22Rv1 (cell line): ENCODE results near the gene ZNF442.
"Not testable (repeated sequence)": the region's sequence is repeated elsewhere in the genome, so short reads cannot be mapped to it uniquely, and the experiment has no call there.

Experiments
- H3K27ac ChIP-seq: fragments of 450-650 bp; 2 replicates; pipeline ENCODE4 v1.5.1; 2017
- ZFX ChIP-seq: fragments of 450-650 bp; IDR thresholded peaks from 2 replicates; pipeline ENCODE4 v1.6.1; 2017; ENCODE audit warnings: antibody characterized with exemption, borderline replicate concordance
- TF ChIP-seq, protein P1 (sequence below): fragments of 450-650 bp; IDR thresholded peaks from 2 replicates; pipeline ENCODE4 v1.5.1; 2017; ENCODE audit warnings: mild to moderate bottlenecking

ZNF442 gene

GRCh38 chr19:12365236-12366162 is at the start of gene ZNF442:
Gene ZNF442 (minus strand): TSS chr19:12365683. CDS start chr19:12363631, 2,052 bp downstream.
- peak within 1 kb of the TSS; percentile 52 for H3K27ac ChIP-seq

DNA sequence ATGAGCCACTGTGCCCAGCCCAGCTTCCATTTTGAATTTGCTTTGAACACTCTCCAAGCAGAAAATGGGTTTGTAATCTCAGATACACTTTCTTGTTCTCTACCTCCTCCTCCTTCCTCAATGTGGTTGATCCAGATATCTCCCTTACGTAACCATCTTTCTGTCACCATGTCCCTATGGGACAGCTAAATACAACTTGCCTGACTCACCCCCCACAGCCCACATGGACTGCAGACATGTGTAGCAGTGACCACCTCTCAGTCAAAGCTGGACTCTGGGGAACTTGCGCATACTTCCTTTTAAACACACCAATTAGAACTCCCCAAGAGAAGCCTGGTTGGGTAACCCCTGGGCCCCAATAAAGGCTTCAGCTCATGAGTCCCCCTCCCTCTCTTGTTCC is 46.4 kb upstream of the ZNF442 start:
- no peak overlapping the region for H3K27ac ChIP-seq
- TF ChIP-seq, protein P1, sequence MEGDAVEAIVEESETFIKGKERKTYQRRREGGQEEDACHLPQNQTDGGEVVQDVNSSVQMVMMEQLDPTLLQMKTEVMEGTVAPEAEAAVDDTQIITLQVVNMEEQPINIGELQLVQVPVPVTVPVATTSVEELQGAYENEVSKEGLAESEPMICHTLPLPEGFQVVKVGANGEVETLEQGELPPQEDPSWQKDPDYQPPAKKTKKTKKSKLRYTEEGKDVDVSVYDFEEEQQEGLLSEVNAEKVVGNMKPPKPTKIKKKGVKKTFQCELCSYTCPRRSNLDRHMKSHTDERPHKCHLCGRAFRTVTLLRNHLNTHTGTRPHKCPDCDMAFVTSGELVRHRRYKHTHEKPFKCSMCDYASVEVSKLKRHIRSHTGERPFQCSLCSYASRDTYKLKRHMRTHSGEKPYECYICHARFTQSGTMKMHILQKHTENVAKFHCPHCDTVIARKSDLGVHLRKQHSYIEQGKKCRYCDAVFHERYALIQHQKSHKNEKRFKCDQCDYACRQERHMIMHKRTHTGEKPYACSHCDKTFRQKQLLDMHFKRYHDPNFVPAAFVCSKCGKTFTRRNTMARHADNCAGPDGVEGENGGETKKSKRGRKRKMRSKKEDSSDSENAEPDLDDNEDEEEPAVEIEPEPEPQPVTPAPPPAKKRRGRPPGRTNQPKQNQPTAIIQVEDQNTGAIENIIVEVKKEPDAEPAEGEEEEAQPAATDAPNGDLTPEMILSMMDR = no peak
- TF ChIP-seq ZFX = no peak

More at GRCh38 chr19:12365236-12366162, at the start of gene ZNF442:
- no peak for TF ChIP-seq ZFX
- TF ChIP-seq, protein P1 = peak; percentile 66

DNA sequence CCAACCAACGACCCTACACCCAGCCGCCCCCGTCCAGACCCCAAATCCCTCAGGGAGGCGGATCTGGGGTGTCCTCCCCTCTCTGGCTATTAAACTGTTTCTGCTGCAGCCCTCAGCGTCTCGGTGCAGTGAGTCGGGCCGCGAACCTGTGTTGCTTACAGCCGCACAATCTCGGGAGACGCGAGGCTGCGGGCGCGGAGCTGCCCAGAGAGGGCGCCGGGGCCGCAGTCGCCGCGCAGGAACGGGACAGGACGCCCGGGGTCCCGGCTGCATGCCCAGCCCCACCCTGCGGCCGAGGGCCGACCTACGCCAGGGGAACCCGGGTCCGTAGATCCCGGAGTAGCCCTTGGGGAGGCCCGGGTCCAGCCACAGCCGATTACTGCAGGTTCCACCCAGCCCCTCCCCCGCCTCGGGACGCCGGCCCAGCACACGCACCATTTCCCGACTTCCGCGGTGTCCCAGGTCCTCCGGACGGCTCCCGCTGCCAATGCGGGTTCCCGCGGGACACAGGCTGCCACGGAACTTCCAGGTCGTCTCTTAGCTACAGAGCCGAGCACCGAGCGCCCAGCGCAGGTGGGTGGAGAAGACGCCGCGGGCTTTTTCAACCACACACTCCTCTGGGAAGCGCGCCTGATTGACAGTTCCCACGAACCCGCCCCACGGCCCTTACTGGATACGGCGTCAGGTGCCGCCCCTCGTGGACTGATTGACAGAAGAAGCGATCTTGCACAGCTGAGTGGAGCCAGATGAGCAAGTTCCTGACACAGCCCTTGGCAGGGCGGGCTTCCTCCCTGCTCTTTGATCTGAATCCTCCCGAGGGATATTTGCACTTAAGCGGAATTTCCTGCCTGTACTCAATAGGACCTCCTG is 35.4 kb upstream of the ZNF442 start, which contains the start of gene ZNF799:
Gene ZNF799 (minus strand): TSS at position 639 of the 870 bp plus-strand sequence. CDS start 201 bp downstream, at position 438.
- TF ChIP-seq ZFX = no peak
- TF ChIP-seq, protein P1 = peak; percentile 26
- peak within 1 kb of the TSS; percentile 95 for H3K27ac ChIP-seq

DNA sequence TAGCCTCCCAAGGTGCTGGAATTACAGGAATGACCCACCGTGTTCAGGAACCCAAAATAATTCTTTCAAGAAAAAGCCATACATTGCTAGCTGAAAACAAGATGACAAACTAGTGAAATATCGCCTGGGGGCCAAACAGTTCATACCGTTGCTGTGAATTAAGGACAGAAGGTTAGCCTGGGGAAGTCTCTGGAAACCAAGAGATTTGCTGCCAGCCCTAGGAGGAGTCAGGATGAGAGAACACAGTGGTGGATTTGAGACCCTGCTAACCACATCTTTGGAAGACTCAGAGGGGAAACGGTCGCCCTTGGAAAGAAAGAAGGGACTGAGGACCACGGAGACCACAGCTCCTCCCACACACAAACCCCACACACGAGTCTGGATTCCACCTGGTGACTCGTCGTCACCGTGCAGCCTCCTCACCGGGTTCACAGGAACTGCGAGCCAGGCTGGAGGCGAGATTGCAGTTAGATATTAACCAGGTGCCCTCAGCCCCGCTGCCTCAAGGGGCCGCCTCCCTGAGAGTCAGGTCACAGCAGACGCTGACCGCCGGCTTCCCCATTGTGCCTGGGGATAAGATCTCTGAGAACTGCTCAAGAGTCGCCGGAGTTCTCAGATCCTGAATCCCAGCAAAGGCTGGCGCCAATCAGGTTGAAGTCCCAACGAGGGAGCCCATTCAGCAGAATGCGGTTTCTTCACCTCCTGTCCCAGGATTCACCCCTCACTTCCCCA is 34.6 kb upstream of the ZNF442 start:
- peak overlapping the region; percentile 95 for H3K27ac ChIP-seq

- not testable (repeated sequence) for H3K27ac ChIP-seq
Observed at GRCh38 chr19:12391148-12391547, 25.7 kb upstream of the ZNF442 start.

DNA sequence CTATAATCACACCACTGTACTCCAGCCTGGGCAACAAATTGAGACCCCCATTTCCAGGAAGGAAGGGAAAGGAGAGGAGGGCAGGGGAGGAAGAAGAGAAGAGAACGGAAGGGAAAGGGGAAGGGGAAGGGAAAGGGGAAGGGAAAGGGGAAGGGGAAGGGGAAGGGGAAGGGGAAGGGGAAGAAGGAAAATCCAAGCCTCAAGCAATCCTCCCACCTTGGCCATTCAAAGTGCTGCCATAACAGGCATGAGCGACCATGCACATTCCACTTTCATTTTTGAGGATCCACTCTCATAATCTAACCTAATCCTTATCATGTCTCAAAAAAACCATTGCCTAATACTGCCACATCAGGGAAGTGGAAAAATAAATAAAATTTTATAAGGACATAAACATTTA is 20.9 kb upstream of the ZNF442 start:
- H3K27ac ChIP-seq = not testable (repeated sequence)

DNA sequence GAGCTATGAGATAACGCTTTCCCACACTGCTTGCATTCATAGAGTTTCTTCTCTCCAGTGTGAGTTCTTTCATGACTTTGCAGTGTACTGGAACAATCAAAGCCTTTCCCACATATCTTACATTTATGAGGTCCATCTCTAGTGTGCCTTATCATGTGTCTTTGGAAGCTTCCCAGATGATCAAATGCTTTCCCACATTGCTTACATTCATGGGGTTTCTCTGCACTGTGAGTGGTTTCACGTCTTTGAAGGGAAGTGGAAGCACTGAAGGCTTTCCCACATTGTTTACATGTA is 14.9 kb upstream of the ZNF442 start:
- no peak overlapping the region for H3K27ac ChIP-seq
- TF ChIP-seq, protein P1 = no peak
- TF ChIP-seq ZFX = no peak

GRCh38 chr19:12379732-12380443 is 14.4 kb upstream of the ZNF442 start:
- TF ChIP-seq, protein P1 = no peak
- TF ChIP-seq ZFX = no peak

More at GRCh38 chr19:12379732-12380443, 14.4 kb upstream of the ZNF442 start:
- H3K27ac ChIP-seq = no peak overlapping the region
